Choroid plexus epithelial cell (primary cell): ENCODE results near the gene ETFBKMT.

ENCODE experiments used
- DNase-seq: peaks from one replicate; pipeline ENCODE4 v3.0.0-alpha.2; 2010; ENCODE audit warnings: low read depth
- H3K4me3 ChIP-seq: 2 replicates; pipeline ENCODE4 v1.5.1; 2011; ENCODE audit warnings: low read depth, mild to moderate bottlenecking, control low read depth, low read length, moderate library complexity
- CTCF ChIP-seq: conservative IDR thresholded peaks from 2 replicates; pipeline ENCODE4 v1.5.1; 2011; ENCODE audit warnings: low read depth, mild to moderate bottlenecking, control low read depth, inconsistent platforms, low read length, moderate library complexity

ETFBKMT gene

GRCh38 chr12:31627456-31628054 lies 31.9 kb upstream of the ETFBKMT start:
- TF ChIP-seq CTCF, result no peak
- no peak for DNase-seq
- H3K4me3 ChIP-seq, result no peak overlapping the region

- peak overlapping the region; percentile 28 for H3K4me3 ChIP-seq
- peak; percentile 82 for DNase-seq
- TF ChIP-seq CTCF, result no peak
Measured at GRCh38 chr12:31629756-31630732, 29.4 kb upstream of the ETFBKMT start.

GRCh38 chr12:31631023-31631724 lies 28.3 kb upstream of the ETFBKMT start:
- no peak for TF ChIP-seq CTCF
- no peak for DNase-seq
- H3K4me3 ChIP-seq, result no peak overlapping the region

GRCh38 chr12:31631809-31632208 lies 27.7 kb upstream of the ETFBKMT start:
- no peak overlapping the region for H3K4me3 ChIP-seq
- TF ChIP-seq CTCF, result no peak
- DNase-seq, result no peak

GRCh38 chr12:31633464-31633863 lies 26.0 kb upstream of the ETFBKMT start:
- TF ChIP-seq CTCF, result no peak
- no peak for DNase-seq
- H3K4me3 ChIP-seq, result no peak overlapping the region

GRCh38 chr12:31634620-31635019 lies 24.9 kb upstream of the ETFBKMT start:
- H3K4me3 ChIP-seq, result no peak overlapping the region
- no peak for DNase-seq
- TF ChIP-seq CTCF, result no peak
